GM21737 (cell line): ENCODE results near the gene SYNRG.

ENCODE experiments used
- ATAC-seq: cut with Tn5 transposase; IDR thresholded peaks from one replicate; pipeline ENCODE4 v1.9.1; 2021; ENCODE audit warnings: mild to moderate bottlenecking, moderate library complexity; ENCODE audit not compliant: unreplicated experiment

SYNRG gene

GRCh38 chr17:37604556-37604955 lies 4.7 kb downstream of the SYNRG start:
- ATAC-seq, result no peak

- no peak for ATAC-seq
Observed at GRCh38 chr17:37598145-37598544, 11.1 kb downstream of the SYNRG start.

GRCh38 chr17:37592291-37592690 lies 16.9 kb downstream of the SYNRG start:
- ATAC-seq, result no peak

- ATAC-seq, result no peak
Observed at GRCh38 chr17:37585066-37585465, 24.2 kb downstream of the SYNRG start.

GRCh38 chr17:37576281-37576680 lies 32.9 kb downstream of the SYNRG start:
- no peak for ATAC-seq

- no peak for ATAC-seq
Observed at GRCh38 chr17:37574427-37574826, 34.8 kb downstream of the SYNRG start.

- no peak for ATAC-seq
Observed at GRCh38 chr17:37571674-37572073, 37.5 kb downstream of the SYNRG start.

- no peak for ATAC-seq
Observed at GRCh38 chr17:37570527-37571093, 38.6 kb downstream of the SYNRG start.

- ATAC-seq, result no peak
Observed at GRCh38 chr17:37568350-37569053, 40.7 kb downstream of the SYNRG start.

GRCh38 chr17:37567538-37567937 lies 41.7 kb downstream of the SYNRG start:
- no peak for ATAC-seq

- ATAC-seq, result no peak
Observed at GRCh38 chr17:37567137-37567536, 42.1 kb downstream of the SYNRG start.

GRCh38 chr17:37564252-37564651 lies 45.0 kb downstream of the SYNRG start:
- no peak for ATAC-seq

GRCh38 chr17:37562016-37562745 lies 47.0 kb downstream of the SYNRG start:
- ATAC-seq, result no peak

GRCh38 chr17:37558299-37558698 lies 50.9 kb downstream of the SYNRG start:
- no peak for ATAC-seq

- no peak for ATAC-seq
Observed at GRCh38 chr17:37557482-37557881, 51.7 kb downstream of the SYNRG start.

- ATAC-seq, result no peak
Observed at GRCh38 chr17:37555386-37555785, 53.8 kb downstream of the SYNRG start.

GRCh38 chr17:37553401-37553966 lies 55.7 kb downstream of the SYNRG start:
- ATAC-seq, result no peak

- ATAC-seq, result no peak
Observed at GRCh38 chr17:37551788-37552187, 57.4 kb downstream of the SYNRG start.

- no peak for ATAC-seq
Observed at GRCh38 chr17:37547986-37548385, 61.2 kb downstream of the SYNRG start.

GRCh38 chr17:37546302-37546701 lies 62.9 kb downstream of the SYNRG start:
- ATAC-seq, result no peak

GRCh38 chr17:37545486-37545885 lies 63.7 kb downstream of the SYNRG start:
- no peak for ATAC-seq

- ATAC-seq, result no peak
Observed at GRCh38 chr17:37543637-37544052, 65.6 kb downstream of the SYNRG start.
